CD4-positive, alpha-beta memory T cell (primary cell): ENCODE results near the gene IL17D. TPM values are rescaled to one million over a fixed set of nuclear protein-coding genes. Genes with fewer than 3 reads are reported as not detected.

Experiments
- CTCF ChIA-PET: fragments of 350-600 bp; sonication (Branson Sonifier 250); formaldehyde crosslinking; loops from one replicate; lab custom pipeline; 2021; ENCODE audit warnings: inconsistent platforms; ENCODE audit not compliant: partially characterized antibody; lab: Charles Lee
- POLR2A ChIA-PET: fragments of 350-600 bp; sonication (Branson Sonifier 250); formaldehyde crosslinking; loops from one replicate; lab custom pipeline; 2021; ENCODE audit not compliant: partially characterized antibody; lab: Charles Lee
- DNase-seq, 5 donors: peaks; one replicate each; pipeline versions ENCODE4 v3.0.0 to v3.0.0-alpha.2; 2020 to 2022; ENCODE audit warnings: mixed read lengths in 1 of 5
- H3K27ac ChIP-seq: one replicate; pipeline ENCODE4 v1.7.0; 2013; ENCODE audit warnings: low read depth, low read length
- H3K27me3 ChIP-seq: 2 replicates; pipeline ENCODE4 v1.7.0; 2013; ENCODE audit warnings: mild to moderate bottlenecking, low read length, moderate library complexity; ENCODE audit not compliant: insufficient read depth
- H3K36me3 ChIP-seq: 2 replicates; pipeline ENCODE4 v1.7.0; 2013; ENCODE audit warnings: mild to moderate bottlenecking, low read length, moderate library complexity; ENCODE audit not compliant: insufficient read depth
- H3K4me1 ChIP-seq: 2 replicates; pipeline ENCODE4 v1.7.0; 2013; ENCODE audit warnings: mild to moderate bottlenecking, low read length, moderate library complexity; ENCODE audit not compliant: insufficient read depth
- H3K4me3 ChIP-seq, 2 donors: one replicate each; pipeline ENCODE4 v1.7.0; 2013; ENCODE audit warnings: low read length in 2 of 2, mild to moderate bottlenecking in 1 of 2
- H3K9me3 ChIP-seq, 2 donors: one replicate each; pipeline ENCODE4 v1.7.0; 2013; ENCODE audit warnings: low read length in 2 of 2, control low read depth in 1 of 2; ENCODE audit not compliant: control insufficient read depth in 1 of 2
- H3K27ac Mint-ChIP-seq, 7 donors: one replicate each; pipeline ENCODE4 v1.8.0; 2020 to 2021; ENCODE audit warnings: mixed read lengths in 7 of 7, mild to moderate bottlenecking in 6 of 7, inconsistent platforms in 3 of 7, moderate library complexity in 3 of 7
- H3K27me3 Mint-ChIP-seq, 2 donors: one replicate each; pipeline ENCODE4 v1.8.0; 2020 to 2021; ENCODE audit warnings: mixed read lengths in 2 of 2
- H3K36me3 Mint-ChIP-seq, 2 donors: one replicate each; pipeline ENCODE4 v1.8.0; 2020 to 2021; ENCODE audit warnings: mixed read lengths in 2 of 2, inconsistent platforms in 1 of 2, mild to moderate bottlenecking in 1 of 2
- H3K4me1 Mint-ChIP-seq, 4 donors: one replicate each; pipeline ENCODE4 v1.8.0; 2020 to 2021; ENCODE audit warnings: mixed read lengths in 4 of 4, mild to moderate bottlenecking in 1 of 4
- H3K4me3 Mint-ChIP-seq, 8 donors: one replicate each; pipeline ENCODE4 v1.8.0; 2020 to 2021; ENCODE audit warnings: mixed read lengths in 8 of 8, mild to moderate bottlenecking in 7 of 8, moderate library complexity in 6 of 8, inconsistent platforms in 3 of 8
- H3K9me3 Mint-ChIP-seq, 8 donors: one replicate each; pipeline ENCODE4 v1.8.0; 2020 to 2021; ENCODE audit warnings: mixed read lengths in 8 of 8, mild to moderate bottlenecking in 5 of 8, inconsistent platforms in 3 of 8, moderate library complexity in 1 of 8
- intact Hi-C: fragments of 100-400 bp; cut with micrococcal nuclease; formaldehyde crosslinking; loops from one replicate; pipeline ENCODE4 v1.15.1; 2023
- polyA plus RNA-seq, 2 donors: library from polyadenylated mRNA; unstranded; fragments of 300-500 nt; fragmentation: Illumina TruSeq; gene quantifications; one replicate each; pipeline ENCODE4 v1.2.3, GENCODE V29; 2021
- total RNA-seq, 2 experiments: library from RNA; stranded (reverse); gene quantifications; one replicate each; pipeline ENCODE4 v1.2.3, GENCODE V29; 2021

Gene IL17D
- total RNA-seq (not detected), polyA plus RNA-seq (not detected)

DNA sequence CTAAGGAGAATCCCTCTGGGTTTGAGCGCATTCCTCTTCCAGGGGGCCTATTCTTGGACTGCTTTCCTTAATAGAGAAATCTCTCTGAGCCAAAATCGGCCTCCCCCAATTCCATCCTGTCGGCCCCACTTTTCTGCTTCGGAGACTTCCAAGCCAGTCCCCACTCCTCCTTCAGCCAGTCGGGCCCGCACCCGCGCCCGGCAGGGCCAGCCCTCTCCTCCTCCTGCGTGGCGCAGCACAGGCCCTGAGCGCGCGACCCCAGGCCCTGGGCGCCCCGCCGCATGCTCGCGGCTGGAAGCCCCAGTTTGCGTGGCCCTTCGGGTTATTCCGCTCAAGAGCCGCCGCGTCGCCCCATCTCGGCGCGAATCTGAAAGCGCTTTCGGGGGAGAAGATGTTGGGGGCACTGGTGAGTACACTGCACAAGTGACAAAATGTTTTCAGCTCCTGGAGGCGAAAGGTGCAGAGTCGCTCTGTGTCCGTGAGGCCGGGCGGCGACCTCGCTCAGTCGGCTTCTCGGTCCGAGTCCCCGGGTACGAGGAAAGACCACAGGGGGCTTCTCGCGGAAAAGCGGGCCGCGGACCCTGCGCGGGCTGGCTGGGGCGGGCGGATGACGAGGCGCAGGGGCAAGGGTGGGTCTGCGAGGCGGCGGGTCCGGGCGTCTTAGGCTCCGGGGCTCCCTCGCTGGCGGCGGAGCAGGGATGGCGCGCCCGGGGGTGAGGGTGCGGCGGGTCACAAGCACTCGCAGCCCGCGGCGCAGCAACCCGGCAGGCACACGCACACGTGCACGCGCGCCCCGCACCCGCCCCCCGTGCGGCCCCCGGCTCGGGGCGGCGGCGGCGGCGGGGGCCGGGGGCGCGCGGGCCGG is at the start of gene IL17D:
Gene IL17D (plus strand): TSS at position 785 of the 865 bp plus-strand sequence. CDS start 303 bp downstream, outside the sequence.
- peak; percentile 25 to 44 (median 31) for DNase-seq
- CTCF ChIA-PET: interaction anchor here (0.5 to 3.1 kb wide), 9 partner anchors 8 to 248 kb away, joined by 3 to 12 read pairs (median 3); no protein-coding TSS in a partner anchor
- Histone ChIP-seq H3K4me1 (peaks cover 7% of the 10 kb centered on the region), H3K27ac (peak within 1 kb of the TSS; percentile 6), H3K27me3 (peaks cover 30% of the 10 kb centered on the region), H3K36me3 (no peaks in the 10 kb centered on the region), H3K9me3 (no peaks in the 10 kb centered on the region), H3K4me3 (peak within 1 kb of the TSS; percentile 13 to 47)
- Mint-ChIP-seq H3K9me3 (no peaks in the 10 kb centered on the region), H3K4me3 (peak within 1 kb of the TSS; percentile 85 to 96 (median 88)), H3K27me3 (peaks cover 16 to 26% of the 10 kb centered on the region in 2 donors), H3K4me1 (peaks cover 3 to 14% (median 8%) of the 10 kb centered on the region in 4 donors), H3K27ac (peak within 1 kb of the TSS; percentile 62 to 86 (median 83)), H3K36me3 (peaks cover 0 to 2% of the 10 kb centered on the region in 2 donors)
- intact Hi-C loops: loop anchor here (2.0 to 5.0 kb wide), 2 partner anchors 228 to 506 kb away; no protein-coding TSS in a partner anchor
- POLR2A ChIA-PET: interaction anchor here (1.1 to 1.7 kb wide), 6 partner anchors 70 to 227 kb away, joined by 3 to 4 read pairs (median 4); partner anchors contain the start of genes CRYL1, EEF1AKMT1 and IFT88

DNA sequence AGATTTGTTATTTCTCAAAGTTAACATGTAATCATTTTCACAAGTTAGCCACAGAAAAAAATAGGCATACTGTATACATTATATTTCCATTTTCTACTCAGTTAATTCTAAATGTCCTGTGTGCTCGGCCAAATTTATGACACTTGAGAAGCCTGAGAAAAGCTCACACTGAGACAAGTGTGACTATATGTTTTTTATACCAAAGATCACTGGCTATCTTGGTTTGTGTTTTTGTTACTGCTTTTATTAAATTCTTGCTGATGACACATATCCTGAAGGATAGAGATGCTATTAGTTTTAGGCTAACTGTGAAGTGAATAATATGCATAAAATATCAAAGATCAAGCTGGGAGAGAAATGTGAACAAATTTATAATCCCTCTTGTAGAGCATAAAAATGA is 49.3 kb upstream of the IL17D start:
- H3K27me3 ChIP-seq: no peaks in the 10 kb centered on the region
- POLR2A ChIA-PET: no interaction called here
- no peak overlapping the region for H3K4me3 Mint-ChIP-seq
- H3K27ac ChIP-seq: no peak overlapping the region
- intact Hi-C loops: no loop called here
- H3K9me3 ChIP-seq: no peaks in the 10 kb centered on the region
- no peaks in the 10 kb centered on the region for H3K36me3 ChIP-seq
- H3K27me3 Mint-ChIP-seq: no peaks in the 10 kb centered on the region
- no peaks in the 10 kb centered on the region for H3K9me3 Mint-ChIP-seq
- H3K4me3 ChIP-seq: no peak overlapping the region
- CTCF ChIA-PET: no interaction called here
- DNase-seq: no peak
- H3K4me1 ChIP-seq: no peaks in the 10 kb centered on the region
- H3K36me3 Mint-ChIP-seq: peaks cover 11 to 21% of the 10 kb centered on the region in 2 donors
- no peaks in the 10 kb centered on the region for H3K4me1 Mint-ChIP-seq
- no peak overlapping the region for H3K27ac Mint-ChIP-seq

DNA sequence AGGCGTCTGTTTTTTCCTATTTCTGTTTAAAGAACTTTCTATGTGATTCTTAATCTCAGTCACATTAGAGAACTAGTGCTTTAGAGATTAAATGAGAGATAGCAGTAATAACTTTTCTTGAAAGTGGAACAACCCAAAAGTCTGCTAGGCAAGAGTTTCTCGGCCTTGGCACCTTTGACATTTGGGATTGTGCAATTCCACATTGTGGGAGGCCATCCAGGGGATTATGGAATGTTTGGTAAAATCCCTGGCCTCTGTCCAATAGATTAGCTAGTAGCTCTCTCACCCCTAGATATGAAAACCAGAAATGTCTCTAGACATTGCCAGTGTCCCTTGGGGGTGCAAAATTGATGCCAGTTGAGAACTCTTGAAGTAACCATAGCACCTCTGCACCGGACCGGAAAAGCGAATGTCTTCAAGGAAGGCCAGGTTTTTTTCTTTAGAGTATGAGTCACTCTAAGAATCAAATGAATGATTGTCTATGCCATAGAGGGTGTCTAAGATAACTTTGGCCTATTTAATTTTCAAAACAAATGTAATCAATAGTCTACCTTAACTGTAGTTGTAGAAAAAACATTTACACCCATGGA is 45.0 kb upstream of the IL17D start:
- intact Hi-C loops: no loop called here
- no peaks in the 10 kb centered on the region for H3K4me1 ChIP-seq
- H3K36me3 ChIP-seq: no peaks in the 10 kb centered on the region
- Mint-ChIP-seq H3K4me3 (no peak overlapping the region), H3K9me3 (no peaks in the 10 kb centered on the region), H3K4me1 (no peaks in the 10 kb centered on the region), H3K36me3 (peaks cover 16 to 37% of the 10 kb centered on the region in 2 donors), H3K27me3 (no peaks in the 10 kb centered on the region), H3K27ac (no peak overlapping the region)
- ChIA-PET CTCF (no interaction called here), POLR2A (no interaction called here)
- H3K27me3 ChIP-seq: no peaks in the 10 kb centered on the region
- no peak overlapping the region for H3K27ac ChIP-seq
- no peaks in the 10 kb centered on the region for H3K9me3 ChIP-seq
- no peak overlapping the region for H3K4me3 ChIP-seq
- no peak for DNase-seq

- intact Hi-C loops: no loop called here
- Mint-ChIP-seq H3K27me3 (no peaks in the 10 kb centered on the region), H3K9me3 (no peaks in the 10 kb centered on the region), H3K27ac (no peak overlapping the region), H3K4me1 (no peaks in the 10 kb centered on the region), H3K36me3 (peaks cover 7 to 30% of the 10 kb centered on the region in 2 donors), H3K4me3 (no peak overlapping the region)
- ChIA-PET CTCF (no interaction called here), POLR2A (no interaction called here)
- Histone ChIP-seq H3K9me3 (no peaks in the 10 kb centered on the region), H3K27me3 (no peaks in the 10 kb centered on the region), H3K36me3 (no peaks in the 10 kb centered on the region), H3K4me3 (no peak overlapping the region), H3K27ac (no peak overlapping the region), H3K4me1 (no peaks in the 10 kb centered on the region)
- no peak for DNase-seq
These were observed 39.1 kb upstream of the IL17D start for GRCh38 chr13:20664351-20664750.

GRCh38 chr13:20666948-20667347 is 36.6 kb upstream of the IL17D start:
- H3K36me3 Mint-ChIP-seq: peaks cover 9 to 37% of the 10 kb centered on the region in 2 donors
- no peaks in the 10 kb centered on the region for H3K27me3 Mint-ChIP-seq
- intact Hi-C loops: no loop called here
- no peaks in the 10 kb centered on the region for H3K36me3 ChIP-seq
- POLR2A ChIA-PET: no interaction called here
- H3K4me1 Mint-ChIP-seq: no peaks in the 10 kb centered on the region
- CTCF ChIA-PET: interaction anchor here (0.7 kb wide), 1 partner anchor 45 kb away, joined by 5 read pairs; no protein-coding TSS in a partner anchor
- H3K9me3 Mint-ChIP-seq: no peaks in the 10 kb centered on the region
- no peak for DNase-seq
- no peak overlapping the region for H3K27ac Mint-ChIP-seq
- H3K9me3 ChIP-seq: no peaks in the 10 kb centered on the region
- H3K27me3 ChIP-seq: no peaks in the 10 kb centered on the region
- no peak overlapping the region for H3K27ac ChIP-seq
- H3K4me3 Mint-ChIP-seq: no peak overlapping the region
- H3K4me1 ChIP-seq: no peaks in the 10 kb centered on the region
- H3K4me3 ChIP-seq: no peak overlapping the region

- no peak overlapping the region for H3K27ac ChIP-seq
- ChIA-PET POLR2A (no interaction called here), CTCF (interaction anchor here (0.7 kb wide), 2 partner anchors 44 to 285 kb away, joined by 3 to 5 read pairs; no protein-coding TSS in a partner anchor)
- H3K4me3 Mint-ChIP-seq: no peak overlapping the region
- no peaks in the 10 kb centered on the region for H3K9me3 ChIP-seq
- H3K27me3 ChIP-seq: no peaks in the 10 kb centered on the region
- peaks cover 13 to 44% of the 10 kb centered on the region in 2 donors for H3K36me3 Mint-ChIP-seq
- no peak overlapping the region for H3K4me3 ChIP-seq
- H3K4me1 Mint-ChIP-seq: no peaks in the 10 kb centered on the region
- intact Hi-C loops: no loop called here
- DNase-seq: no peak
- H3K36me3 ChIP-seq: no peaks in the 10 kb centered on the region
- no peaks in the 10 kb centered on the region for H3K27me3 Mint-ChIP-seq
- no peak overlapping the region for H3K27ac Mint-ChIP-seq
- H3K9me3 Mint-ChIP-seq: no peaks in the 10 kb centered on the region
- H3K4me1 ChIP-seq: no peaks in the 10 kb centered on the region
These were observed 35.6 kb upstream of the IL17D start for GRCh38 chr13:20667857-20668437.

- no peak overlapping the region for H3K27ac Mint-ChIP-seq
- no peak for DNase-seq
- H3K4me3 Mint-ChIP-seq: no peak overlapping the region
- ChIA-PET CTCF (interaction anchor here (0.7 kb wide), 1 partner anchor 72 kb away, joined by 3 read pairs; no protein-coding TSS in a partner anchor), POLR2A (interaction anchor here (0.6 kb wide), 1 partner anchor 9 kb away, joined by 4 read pairs; no protein-coding TSS in a partner anchor)
- H3K27me3 Mint-ChIP-seq: no peaks in the 10 kb centered on the region
- Histone ChIP-seq H3K27me3 (no peaks in the 10 kb centered on the region), H3K4me1 (no peaks in the 10 kb centered on the region), H3K4me3 (no peak overlapping the region), H3K9me3 (no peaks in the 10 kb centered on the region), H3K36me3 (no peaks in the 10 kb centered on the region), H3K27ac (no peak overlapping the region)
- no peaks in the 10 kb centered on the region for H3K4me1 Mint-ChIP-seq
- peaks cover 22 to 45% of the 10 kb centered on the region in 2 donors for H3K36me3 Mint-ChIP-seq
- intact Hi-C loops: no loop called here
- no peaks in the 10 kb centered on the region for H3K9me3 Mint-ChIP-seq
These were observed 34.3 kb upstream of the IL17D start for GRCh38 chr13:20669162-20669561.
